Eye (tissue), 1 donor: ENCODE measurements around the gene OR4M1.
"Not testable (repeated sequence)": the region's sequence is repeated elsewhere in the genome, so short reads cannot be mapped to it uniquely, and the experiment has no call there.

Source experiments
- DNase-seq: peaks from one replicate; pipeline ENCODE4 v3.0.0-alpha.2; 2015

OR4M1 gene

GRCh38 chr14:19823765-19824164, 50.5 kb downstream of the OR4M1 start:
- no peak for DNase-seq

GRCh38 chr14:19827626-19828244, 54.4 kb downstream of the OR4M1 start:
- not testable (repeated sequence) for DNase-seq

- DNase-seq = no peak
These were observed 55.0 kb downstream of the OR4M1 start for GRCh38 chr14:19828314-19828713.
